Heart left ventricle (tissue), 13 donors: Measurements from ENCODE around the gene KRT75.

Experiments used
- POLR2A ChIP-seq, 2 donors: fragments of 450-650 bp; IDR thresholded peaks; one replicate each; pipeline ENCODE4 v1.6.1; 2017; ENCODE audit warnings: antibody characterized with exemption in 2 of 2, mild to moderate bottlenecking in 2 of 2, moderate library complexity in 2 of 2
- TF ChIP-seq, protein P1 (sequence below), 12 donors: fragments of 200-600 bp; sonication (generic) in 4 of 12; IDR thresholded peaks; one replicate each; pipeline versions ENCODE4 v1.5.0 to v1.8.0; 2018 to 2022; ENCODE audit warnings: antibody characterized with exemption in 12 of 12, mild to moderate bottlenecking in 5 of 12
- donor health status: ischemic (EF 13 %, LVEDD 7.1; RV severe dilation, severe dysfunction).
- donor health status: DM: no; HTN: yes; CAD: no.
- donor health status: DM: no; HTN: no; CAD: no.
- donor health status: ischemic (EF 25% LVEDD 6.9; RV normal size, moderate dysfunction).
- donor health status: ischemic (EF 25% LVEDD 5.7; RV mildly dilated, moderate dysfunction).
- donor health status: ischemic (EF 35%, LVEDD 5.7; RV mildly dilated, moderate dysfunction).
- donor health status: nonischemic (EF 11% LVEDD 7.7; RV severe dilation, severe dysfunction).
- donor health status: DM: yes; HTN: yes; CAD: no.
- donor health status: PGD.
- donor health status: ischemic (EF 29% LVEDD 5.4; RV normal size, mild dysfunction).
- donor health status: nonischemic (EF 23%, LVEDD 6.1; RV moderate dilation, normal function).

DNA sequence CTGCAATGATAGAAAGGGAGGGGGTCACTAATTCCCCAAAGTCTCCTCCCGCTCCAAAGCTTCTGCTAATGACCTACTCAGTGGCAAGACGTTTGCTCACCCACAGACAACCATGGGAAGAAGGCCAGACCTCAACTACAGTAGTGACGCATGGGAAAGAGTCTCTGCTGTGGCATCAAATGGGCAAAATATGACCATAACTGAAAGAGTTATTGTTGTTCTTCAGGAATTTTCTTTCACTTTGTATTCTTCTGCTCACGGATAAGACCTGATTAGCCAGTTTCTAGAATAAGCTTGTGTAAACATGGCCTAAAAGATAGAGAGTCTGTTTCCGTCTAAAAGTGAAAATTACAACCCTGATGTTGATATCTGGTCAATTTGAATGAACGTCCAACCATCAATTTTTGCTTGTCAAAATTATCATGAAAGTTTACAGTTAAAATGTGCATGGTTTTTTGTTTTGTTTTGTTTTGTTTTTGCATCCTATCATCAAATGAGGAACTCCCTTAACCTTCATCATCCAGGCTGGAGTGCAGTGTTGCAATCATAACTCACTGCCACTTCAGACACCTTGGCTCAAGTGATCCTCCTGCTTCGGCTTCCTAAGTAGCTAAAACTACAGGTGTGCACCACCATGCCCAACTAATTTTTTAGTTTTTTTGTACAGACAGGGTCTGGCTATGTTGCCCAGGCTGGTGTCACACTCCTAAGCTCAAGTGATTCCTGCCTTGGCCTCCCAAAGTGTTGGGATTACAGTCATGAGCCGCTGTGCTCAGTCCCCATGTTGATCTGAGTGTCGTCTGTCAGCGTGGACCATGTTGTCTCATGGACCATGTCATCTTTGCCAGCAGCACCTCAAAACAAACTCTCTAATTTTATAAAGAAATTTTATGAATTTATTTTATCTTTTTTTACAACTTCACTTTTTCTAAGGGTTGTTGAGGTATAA lies 10.8 kb upstream of the KRT75 start:
- no peak for TF ChIP-seq POLR2A (IDR thresholded peaks at IDR 0.05)
- TF ChIP-seq, protein P1, sequence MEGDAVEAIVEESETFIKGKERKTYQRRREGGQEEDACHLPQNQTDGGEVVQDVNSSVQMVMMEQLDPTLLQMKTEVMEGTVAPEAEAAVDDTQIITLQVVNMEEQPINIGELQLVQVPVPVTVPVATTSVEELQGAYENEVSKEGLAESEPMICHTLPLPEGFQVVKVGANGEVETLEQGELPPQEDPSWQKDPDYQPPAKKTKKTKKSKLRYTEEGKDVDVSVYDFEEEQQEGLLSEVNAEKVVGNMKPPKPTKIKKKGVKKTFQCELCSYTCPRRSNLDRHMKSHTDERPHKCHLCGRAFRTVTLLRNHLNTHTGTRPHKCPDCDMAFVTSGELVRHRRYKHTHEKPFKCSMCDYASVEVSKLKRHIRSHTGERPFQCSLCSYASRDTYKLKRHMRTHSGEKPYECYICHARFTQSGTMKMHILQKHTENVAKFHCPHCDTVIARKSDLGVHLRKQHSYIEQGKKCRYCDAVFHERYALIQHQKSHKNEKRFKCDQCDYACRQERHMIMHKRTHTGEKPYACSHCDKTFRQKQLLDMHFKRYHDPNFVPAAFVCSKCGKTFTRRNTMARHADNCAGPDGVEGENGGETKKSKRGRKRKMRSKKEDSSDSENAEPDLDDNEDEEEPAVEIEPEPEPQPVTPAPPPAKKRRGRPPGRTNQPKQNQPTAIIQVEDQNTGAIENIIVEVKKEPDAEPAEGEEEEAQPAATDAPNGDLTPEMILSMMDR (IDR thresholded peaks at IDR 0.05) = no peak
